Nephron progenitor cell (in vitro differentiated cells): ENCODE measurements around the gene SOD3.

ENCODE experiments used
- DNase-seq: peaks from one replicate; pipeline ENCODE4 v3.0.0; 2021
- H3K27ac Mint-ChIP-seq: 2 replicates; pipeline ENCODE4 v1.8.0; 2021; ENCODE audit warnings: mild to moderate bottlenecking, moderate library complexity, mixed read lengths
- H3K27me3 Mint-ChIP-seq: 2 replicates; pipeline ENCODE4 v1.8.0; 2021; ENCODE audit warnings: mild to moderate bottlenecking, low read depth, mixed read lengths; ENCODE audit not compliant: poor library complexity
- H3K36me3 Mint-ChIP-seq: 2 replicates; pipeline ENCODE4 v1.8.0; 2021; ENCODE audit warnings: low read depth, mixed read lengths
- H3K4me1 Mint-ChIP-seq: 2 replicates; pipeline ENCODE4 v1.8.0; 2021; ENCODE audit warnings: mixed read lengths
- H3K4me3 Mint-ChIP-seq: 2 replicates; pipeline ENCODE4 v1.8.0; 2021; ENCODE audit warnings: mild to moderate bottlenecking, moderate library complexity, mixed read lengths
- H3K9me3 Mint-ChIP-seq: 2 replicates; pipeline ENCODE4 v1.8.0; 2021; ENCODE audit warnings: mild to moderate bottlenecking, moderate library complexity, mixed read lengths
- TF ChIP-seq, protein P1 (sequence below): fragments of 200-600 bp; sonication (generic); IDR thresholded peaks from 2 replicates; pipeline ENCODE4 v1.5.0; 2021; ENCODE audit warnings: antibody characterized with exemption

The SOD3 gene

DNA sequence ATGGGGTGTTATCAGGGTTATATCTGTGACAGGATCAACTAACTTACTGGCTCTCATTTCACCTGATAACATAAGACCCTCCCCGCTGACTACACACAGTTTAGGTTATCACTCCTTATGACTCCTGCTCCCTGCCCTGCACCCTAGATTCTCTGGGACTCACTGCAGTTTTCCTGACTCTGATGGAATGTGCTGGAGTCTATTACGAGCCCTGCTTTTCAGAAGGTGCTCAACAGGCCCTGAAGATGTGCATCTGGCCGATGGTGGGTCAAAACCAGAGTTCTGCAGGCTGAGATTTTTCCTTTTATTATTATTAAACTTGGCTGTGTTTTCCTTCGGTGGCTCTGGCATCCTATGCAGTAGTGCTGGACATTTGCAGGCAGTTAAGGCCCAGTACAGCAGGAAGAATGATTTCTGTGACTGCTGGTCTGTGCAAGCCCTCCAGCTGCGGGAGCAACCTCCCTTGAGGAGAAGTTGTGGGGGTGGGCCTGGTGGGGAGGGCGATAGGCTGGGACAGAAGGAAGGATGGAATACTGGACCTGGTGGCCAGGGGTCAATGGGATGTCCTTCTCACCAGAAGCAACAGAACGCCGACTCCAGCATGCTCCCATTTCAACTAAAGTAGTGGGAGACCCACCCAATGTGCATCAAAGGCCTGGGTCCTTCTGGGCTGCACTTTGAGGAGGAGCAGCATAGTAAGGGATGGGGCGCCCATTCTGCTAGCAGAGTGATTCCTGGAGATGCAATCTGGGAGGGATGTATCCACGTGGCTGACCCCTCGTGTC is 11.0 kb downstream of the SOD3 start:
- peaks cover 21% of the 10 kb centered on the region for H3K27me3 Mint-ChIP-seq
- H3K9me3 Mint-ChIP-seq: peaks cover 6% of the 10 kb centered on the region
- H3K4me3 Mint-ChIP-seq: no peak overlapping the region
- DNase-seq: no peak
- TF ChIP-seq, protein P1, sequence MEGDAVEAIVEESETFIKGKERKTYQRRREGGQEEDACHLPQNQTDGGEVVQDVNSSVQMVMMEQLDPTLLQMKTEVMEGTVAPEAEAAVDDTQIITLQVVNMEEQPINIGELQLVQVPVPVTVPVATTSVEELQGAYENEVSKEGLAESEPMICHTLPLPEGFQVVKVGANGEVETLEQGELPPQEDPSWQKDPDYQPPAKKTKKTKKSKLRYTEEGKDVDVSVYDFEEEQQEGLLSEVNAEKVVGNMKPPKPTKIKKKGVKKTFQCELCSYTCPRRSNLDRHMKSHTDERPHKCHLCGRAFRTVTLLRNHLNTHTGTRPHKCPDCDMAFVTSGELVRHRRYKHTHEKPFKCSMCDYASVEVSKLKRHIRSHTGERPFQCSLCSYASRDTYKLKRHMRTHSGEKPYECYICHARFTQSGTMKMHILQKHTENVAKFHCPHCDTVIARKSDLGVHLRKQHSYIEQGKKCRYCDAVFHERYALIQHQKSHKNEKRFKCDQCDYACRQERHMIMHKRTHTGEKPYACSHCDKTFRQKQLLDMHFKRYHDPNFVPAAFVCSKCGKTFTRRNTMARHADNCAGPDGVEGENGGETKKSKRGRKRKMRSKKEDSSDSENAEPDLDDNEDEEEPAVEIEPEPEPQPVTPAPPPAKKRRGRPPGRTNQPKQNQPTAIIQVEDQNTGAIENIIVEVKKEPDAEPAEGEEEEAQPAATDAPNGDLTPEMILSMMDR: no peak
- no peak overlapping the region for H3K27ac Mint-ChIP-seq
- peaks cover 10% of the 10 kb centered on the region for H3K36me3 Mint-ChIP-seq
- H3K4me1 Mint-ChIP-seq: peaks cover 22% of the 10 kb centered on the region

DNA sequence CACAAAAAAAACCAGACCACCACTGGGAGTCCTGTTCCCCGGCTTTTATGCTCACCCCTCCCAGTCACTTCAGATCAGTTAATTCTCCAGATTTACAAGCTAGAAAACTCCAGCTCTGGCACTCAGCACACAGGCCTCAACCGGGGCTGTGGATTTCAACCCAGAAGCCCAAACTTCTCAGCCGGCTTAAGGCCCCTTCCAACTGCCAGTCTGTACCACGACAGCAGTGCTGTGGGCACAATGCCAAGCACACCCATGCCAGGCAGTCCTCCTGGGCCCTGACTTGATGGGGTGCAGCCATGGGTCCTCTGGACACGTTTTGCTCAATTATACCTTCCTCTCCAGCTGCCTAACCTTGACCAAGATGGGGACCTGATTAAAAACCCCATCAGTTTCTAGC is 12.2 kb downstream of the SOD3 start:
- H3K27ac Mint-ChIP-seq: no peak overlapping the region
- DNase-seq: no peak
- no peak overlapping the region for H3K4me3 Mint-ChIP-seq
- TF ChIP-seq, protein P1: no peak
- H3K27me3 Mint-ChIP-seq: peaks cover 10% of the 10 kb centered on the region
- peaks cover 19% of the 10 kb centered on the region for H3K36me3 Mint-ChIP-seq
- H3K9me3 Mint-ChIP-seq: peaks cover 14% of the 10 kb centered on the region
- H3K4me1 Mint-ChIP-seq: peaks cover 22% of the 10 kb centered on the region

DNA sequence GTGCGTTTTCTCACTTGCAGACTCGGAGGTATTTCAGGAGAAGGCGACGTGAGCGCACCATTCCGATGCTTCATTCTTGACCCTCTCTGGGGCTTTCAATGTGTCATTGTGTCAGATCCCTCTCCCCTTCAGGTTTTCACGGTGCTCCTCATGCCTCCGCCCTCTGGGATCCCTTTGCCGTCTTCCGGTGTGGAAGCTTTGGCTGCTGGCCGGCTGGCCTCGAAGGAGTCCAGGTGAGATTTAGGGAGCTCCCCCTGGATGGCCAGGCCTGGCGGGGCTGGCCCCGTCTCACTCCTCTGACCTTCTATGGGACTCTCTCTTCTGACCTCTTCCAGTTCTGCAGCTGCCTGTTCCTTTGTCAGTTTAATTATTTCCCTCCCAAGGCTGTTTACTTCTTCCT is 12.9 kb downstream of the SOD3 start:
- DNase-seq: no peak
- H3K36me3 Mint-ChIP-seq: peaks cover 20% of the 10 kb centered on the region
- H3K27ac Mint-ChIP-seq: no peak overlapping the region
- H3K9me3 Mint-ChIP-seq: peaks cover 15% of the 10 kb centered on the region
- peaks cover 5% of the 10 kb centered on the region for H3K27me3 Mint-ChIP-seq
- TF ChIP-seq, protein P1: no peak
- H3K4me3 Mint-ChIP-seq: peak overlapping the region; percentile 2
- H3K4me1 Mint-ChIP-seq: peaks cover 22% of the 10 kb centered on the region

DNA sequence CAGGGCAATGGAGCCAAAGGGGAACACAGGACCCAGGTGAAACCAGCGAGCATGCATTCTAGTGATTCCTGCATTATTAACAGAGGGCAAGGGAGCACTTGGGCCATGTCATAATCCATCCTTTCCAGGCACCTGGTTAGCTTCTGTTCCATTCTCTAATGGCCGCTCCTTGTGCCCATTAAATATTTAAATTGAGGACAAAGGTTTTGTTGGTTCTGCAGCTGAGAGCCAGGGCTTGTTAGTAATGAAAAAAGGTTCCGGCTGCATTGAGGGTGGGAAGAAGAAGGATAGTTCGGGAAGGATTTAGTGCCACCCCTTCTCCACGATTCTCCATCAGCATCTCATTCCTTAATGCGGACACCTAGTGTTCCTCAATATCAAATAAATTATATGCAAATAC is 13.6 kb downstream of the SOD3 start:
- Mint-ChIP-seq H3K4me1 (peaks cover 22% of the 10 kb centered on the region), H3K27me3 (peaks cover 5% of the 10 kb centered on the region), H3K36me3 (peaks cover 20% of the 10 kb centered on the region), H3K4me3 (no peak overlapping the region), H3K27ac (no peak overlapping the region), H3K9me3 (peaks cover 15% of the 10 kb centered on the region)
- DNase-seq: no peak
- TF ChIP-seq, protein P1: no peak

DNA sequence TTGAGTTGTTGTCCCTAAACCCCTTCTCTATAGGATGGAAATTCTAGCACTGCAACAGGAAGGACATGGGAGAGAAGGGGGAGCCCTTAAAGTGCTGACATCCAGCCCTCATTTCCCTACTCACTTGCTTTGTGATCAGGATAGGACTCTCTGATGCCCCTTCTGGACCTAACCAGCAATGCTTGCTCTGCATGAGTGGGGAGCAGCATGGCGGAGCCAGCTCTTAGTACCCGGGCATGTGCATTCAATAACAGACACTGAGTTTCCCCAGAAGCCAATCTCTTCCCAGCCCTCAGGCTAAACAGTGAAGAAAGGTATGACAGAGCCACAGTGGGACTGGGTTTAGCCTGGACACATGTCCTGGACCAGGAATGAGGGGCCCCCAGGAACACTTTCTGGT is 14.0 kb downstream of the SOD3 start:
- Mint-ChIP-seq H3K9me3 (peaks cover 15% of the 10 kb centered on the region), H3K36me3 (peaks cover 20% of the 10 kb centered on the region), H3K4me3 (no peak overlapping the region), H3K27ac (no peak overlapping the region), H3K4me1 (peaks cover 22% of the 10 kb centered on the region), H3K27me3 (peaks cover 5% of the 10 kb centered on the region)
- DNase-seq: no peak
- TF ChIP-seq, protein P1: no peak
